Cortex of kidney (tissue), 1 donor: ENCODE results near the gene PAX8.

Experiments used
- DNase-seq: peaks from one replicate; lab custom pipeline; 2025; lab: John Stamatoyannopoulos, UW

The PAX8 gene

DNA sequence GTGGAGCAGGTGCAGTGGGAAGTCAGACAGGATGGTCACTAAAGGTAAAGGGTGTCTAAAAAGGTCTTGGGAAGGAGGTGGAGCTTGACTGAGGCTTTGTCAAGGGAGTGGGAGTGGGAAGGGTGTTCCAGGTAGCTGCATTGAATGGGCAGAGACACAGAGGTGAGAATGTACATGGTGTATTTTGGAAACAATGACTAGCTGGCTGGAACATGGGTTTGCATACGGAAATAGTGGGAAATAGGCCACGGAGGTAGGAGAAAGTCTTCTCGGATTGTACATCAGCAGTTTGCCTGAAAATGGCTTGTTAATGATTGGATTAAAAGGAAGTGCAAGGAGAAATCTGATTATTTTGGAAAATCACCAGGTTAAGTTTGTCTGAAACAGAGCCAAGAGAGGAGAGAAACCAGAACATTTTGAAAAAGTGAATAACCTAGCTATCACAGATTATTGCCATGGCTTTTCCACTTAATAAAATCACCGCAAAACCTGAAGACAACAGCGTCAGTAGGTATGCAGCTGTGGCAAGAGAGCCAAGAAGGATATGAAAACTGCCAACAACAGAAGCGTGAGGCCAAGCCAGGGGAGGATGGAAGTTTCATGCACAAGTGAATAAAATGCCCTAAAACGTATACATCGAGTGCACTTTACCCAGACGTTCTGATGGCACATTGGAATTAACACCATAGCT, 13.9 kb downstream of the PAX8 start:
- no peak for DNase-seq

DNA sequence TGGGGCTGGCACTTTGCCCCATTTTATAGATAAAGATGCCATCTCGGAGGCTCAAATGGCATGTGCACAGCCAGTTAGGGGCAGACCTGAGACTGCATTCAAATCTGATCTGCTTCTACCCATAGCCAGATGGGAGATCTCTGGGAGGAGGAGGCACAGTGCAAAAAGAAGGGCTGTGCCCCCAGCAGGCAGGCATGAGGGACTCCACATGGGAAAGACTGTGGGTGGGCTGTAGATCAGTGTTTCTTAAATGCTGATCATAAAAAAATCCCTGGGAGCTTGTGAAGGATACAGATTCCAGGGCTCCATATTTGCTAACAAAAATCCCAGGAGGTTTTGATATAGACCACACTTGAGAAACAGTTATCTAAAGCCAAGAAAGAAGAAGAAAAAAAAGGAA, 15.2 kb downstream of the PAX8 start:
- no peak for DNase-seq

DNA sequence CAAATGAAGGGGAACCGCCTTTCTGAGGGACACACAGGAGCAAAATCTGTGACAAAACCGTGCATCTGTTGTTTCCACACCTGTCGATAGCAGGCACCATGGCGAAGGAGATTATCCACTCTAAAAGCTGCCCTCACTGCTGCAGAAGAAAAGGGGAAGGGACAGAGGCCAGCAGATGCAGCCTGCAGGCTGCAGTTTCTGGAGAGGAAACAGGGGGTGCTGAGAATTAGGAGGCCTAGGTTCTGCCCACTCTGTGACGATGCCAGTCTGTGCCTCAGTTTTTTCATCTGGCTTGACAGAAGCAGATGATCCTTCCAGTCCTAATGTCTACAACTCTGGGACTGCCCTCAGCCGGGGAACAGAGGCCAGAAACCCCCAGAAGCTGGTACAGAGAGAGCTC, 17.7 kb downstream of the PAX8 start:
- DNase-seq, result no peak

DNA sequence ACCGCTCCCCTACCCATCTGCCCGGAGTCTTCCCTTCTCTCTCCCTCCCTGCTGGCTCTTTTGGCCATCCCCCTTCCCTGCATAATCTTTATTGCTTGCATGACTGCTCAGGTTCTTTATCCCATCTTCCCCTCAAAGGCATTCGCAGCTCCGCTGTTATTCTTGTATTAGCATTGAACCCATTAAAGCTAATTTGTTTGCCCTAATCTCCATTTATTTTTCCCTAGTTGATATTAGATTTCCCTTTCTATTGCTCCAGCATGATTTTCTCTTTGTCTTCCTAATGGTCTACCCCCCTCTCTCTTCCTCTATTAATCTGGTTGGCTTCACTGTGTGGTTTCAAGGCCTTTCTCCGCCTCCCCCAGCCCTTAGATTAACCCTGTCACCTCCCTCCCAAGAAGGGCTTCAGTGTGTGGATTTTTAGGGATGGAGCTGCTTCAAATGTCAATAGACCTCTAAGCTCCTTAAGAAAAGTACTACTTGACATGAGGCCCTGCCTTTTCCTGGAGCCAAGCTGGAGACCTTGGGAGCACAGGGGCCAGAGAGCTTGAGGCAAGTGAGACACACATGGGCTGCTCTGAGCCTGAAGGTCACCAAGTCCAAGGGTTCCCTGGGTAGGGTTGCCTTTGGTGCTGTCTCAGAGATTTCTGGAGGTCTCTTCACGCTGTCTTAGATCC, 20.1 kb downstream of the PAX8 start:
- no peak for DNase-seq

DNA sequence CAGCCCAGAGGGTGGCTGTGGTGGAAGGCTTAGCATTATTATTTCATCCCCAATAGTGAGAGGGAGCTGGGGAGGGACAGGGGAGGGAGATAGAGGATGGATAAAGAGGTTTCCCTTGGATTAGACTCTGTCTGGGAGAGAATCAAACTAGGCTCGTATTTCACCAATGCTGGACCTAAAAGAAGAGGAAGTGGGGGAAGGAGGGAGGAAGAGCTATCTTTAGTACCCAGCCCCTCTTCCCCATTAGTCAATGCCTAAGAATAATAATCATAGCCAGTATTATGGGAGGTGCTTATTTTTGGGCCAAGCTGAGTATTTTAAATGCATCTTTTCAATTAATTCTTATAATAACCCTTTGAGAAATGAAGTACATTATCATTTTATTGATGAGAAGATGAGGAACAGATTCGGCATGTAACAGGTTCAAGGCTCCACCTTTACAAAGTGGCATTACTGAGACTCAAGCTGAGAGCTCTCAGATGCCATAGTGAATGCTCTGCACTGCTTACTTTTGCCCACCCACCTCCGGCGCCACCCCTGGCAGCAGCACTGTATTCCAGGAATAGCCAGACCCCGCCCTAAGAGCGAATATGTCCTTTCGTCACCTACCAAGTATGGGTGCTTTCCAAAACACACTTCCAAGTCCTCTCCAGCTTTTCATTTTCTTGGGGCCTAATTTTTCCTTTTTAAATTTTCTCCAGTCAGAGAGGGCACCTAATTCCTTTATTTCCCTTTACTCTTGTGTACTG, 21.0 kb downstream of the PAX8 start:
- no peak for DNase-seq

DNA sequence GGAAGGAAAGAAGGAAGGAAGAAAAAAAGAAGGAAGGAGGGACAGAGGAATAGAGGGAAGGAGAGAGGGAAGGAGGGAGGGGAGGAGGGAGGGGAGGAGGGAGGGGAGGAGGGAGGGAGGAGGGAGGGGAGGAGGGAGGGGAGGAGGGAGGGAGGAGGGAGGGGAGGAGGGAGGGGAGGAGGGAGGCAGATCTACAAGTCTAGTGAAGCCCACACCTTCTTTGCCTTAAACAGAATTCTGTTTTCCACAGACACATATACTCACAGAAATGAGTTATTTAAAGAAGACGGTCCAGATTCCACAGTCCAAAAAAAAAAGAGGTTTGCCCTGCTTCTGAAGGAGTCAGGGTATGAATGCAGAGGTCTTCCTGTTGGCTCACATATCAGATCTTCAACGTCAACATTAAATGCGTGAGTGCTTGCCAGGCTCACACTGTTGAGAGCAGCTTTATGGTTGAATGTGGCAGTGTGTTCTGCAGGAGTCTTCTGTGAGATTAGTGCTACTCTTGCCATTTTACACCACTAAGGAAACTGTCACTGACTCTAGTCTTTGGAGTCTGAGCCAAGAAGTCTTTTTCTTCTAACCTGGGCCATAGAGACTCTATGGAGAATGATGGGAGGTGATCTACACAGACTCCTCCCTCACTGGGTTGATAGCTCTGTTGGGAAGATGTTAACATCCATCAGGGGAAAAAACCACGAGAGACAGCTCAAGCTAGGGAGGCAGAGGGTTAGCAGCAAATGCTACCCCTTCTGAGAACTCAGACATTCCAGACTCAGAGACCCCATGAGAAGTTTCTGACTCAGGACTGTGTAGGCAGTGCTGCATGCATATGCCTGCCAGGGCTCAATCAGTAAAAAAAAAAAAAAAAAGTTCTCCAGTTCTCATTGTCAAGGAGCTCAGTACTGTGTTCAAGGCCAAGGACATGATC, 23.3 kb downstream of the PAX8 start:
- DNase-seq, result no peak

DNA sequence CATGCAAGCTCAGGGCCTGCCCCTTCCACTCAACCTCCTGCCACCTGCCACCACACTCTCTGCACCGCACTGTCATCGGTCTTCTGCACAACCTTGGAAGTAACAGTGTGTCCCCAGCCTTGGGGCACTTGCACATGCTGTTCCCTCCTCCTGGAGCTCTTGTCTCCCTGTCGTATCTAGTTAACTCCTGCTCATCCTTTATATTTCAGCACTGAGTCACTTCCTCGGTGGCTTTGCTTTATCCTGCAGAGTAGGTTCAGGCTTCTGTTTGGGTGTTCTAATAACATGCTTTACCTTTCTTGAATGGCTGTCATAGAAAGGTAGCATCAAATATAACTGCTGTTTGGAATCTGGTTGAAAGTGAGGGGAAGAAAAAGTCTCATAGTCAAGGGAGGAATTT, 25.3 kb downstream of the PAX8 start:
- DNase-seq, result no peak

DNA sequence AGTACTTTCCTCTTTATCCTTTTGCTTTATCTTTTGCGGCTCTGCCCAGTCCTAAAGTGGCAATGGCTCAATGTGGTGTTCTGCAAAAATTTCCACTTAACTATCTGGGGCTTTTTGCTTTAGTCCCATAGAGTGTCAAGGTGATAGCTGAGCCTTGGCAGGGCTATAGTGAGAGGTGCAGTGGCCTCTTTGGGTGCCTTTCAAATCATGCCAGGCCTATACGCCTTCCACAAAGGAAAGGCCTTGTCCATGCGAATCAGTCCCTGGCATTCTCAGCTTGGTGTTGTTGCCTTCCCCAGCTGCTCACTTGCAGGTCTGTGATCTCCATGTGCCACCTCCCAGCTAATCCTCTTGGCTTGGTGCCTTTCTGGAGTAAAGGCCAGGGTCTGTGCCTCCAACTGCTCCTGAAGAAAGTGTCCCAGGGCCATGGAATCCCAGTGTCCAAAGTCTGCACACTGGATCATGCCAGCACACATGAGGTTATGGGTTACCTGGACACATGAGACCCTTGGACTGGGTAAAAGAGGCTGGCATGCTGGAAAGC, 26.6 kb downstream of the PAX8 start:
- DNase-seq, result no peak

DNA sequence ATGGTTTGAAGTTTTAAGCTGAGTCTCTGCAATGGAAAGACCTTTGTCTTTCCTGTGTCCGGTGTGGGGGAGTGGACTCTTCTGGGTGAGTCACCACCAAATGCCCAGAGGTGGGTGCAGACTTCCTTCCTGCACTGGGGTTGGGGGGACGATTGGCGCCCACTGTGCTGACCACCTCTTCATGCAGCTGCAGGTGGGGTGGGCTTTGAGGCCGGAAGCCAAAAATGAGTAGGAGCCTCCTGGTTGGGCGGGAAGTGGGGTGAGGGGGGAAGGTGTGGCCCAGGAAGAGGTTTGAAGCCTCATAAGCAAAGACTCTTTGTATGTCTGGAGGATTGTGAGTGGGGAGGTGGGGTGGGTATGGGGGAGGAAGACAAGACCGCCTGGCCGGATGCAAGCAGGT, 27.6 kb downstream of the PAX8 start:
- DNase-seq, result no peak

DNA sequence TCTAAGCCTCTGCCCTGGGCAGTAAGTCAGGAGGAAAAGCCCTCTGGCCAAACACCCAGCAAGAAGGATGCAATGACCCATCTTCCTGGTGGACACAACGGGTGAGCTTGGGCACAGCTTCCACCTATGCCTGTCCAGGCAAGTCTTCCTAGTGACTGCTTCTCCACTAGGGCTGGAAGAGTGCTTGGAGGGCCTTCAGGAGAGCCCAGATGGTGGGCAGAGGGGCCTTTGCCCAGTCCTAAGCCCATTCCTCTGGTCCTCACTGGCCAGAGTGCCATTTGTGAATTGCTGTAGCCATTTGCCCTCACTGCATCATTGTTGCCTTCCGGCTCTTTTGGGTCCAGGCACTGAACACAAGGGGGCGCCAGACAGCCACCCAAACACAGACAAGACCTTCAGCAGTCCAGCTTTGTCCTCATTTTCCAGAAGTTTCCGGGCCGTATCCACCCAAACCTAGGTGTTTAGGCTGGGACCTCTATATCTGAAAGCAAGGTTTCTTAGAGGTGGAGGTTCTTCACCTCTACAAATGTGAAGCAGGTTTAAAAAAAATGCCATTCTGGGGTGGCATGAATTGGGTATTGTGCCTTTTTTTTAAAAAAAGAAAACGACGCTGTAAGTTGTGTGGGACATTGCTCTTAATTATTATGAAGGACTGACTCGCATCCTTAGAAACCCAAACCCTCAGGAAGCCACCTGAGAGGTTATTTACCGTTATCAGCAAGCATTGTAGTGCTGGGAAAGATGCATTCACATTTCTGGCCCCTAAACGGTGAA, 29.5 kb downstream of the PAX8 start:
- DNase-seq, result no peak

DNA sequence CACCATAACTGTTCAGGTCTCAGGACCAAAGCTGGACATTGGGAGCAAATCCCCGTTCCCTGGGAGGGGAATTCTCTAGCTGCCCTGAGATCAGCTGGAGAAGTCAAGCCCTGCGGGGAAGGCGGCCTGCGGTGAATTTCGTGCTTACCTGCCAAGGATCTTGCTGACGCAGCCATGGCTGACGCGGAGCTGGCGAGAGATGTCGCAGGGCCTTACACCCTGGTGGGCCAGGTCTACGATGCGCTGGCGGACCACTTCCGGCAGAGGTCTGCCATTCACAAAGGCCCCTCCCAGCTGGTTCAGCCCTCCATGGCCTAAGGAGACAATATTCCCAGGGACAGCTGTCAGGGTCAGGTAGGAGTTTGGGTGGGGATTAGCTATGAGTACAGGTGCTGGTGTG, 32.1 kb downstream of the PAX8 start:
- no peak for DNase-seq

DNA sequence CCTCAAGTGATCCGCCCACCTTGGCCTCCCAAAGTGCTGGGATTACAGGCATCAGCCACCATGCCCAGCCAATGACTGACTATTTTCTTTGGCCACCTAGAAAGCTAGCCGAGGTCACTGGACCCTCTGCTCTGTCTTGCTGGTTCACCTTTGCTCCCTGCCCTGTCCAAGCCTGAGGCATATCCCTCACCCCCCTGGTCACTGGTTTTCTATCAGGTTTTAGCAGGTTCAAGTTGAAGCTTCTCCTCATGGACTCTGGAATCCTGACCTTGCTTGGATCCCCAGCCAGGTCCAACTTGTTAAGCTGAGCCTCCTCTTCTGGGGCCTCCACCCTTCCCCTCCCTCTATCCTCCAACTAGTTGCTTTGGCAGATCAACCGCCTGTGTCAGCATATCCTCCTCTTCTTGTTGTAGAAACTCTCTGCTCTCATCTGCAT, 33.4 kb downstream of the PAX8 start:
- no peak for DNase-seq

DNA sequence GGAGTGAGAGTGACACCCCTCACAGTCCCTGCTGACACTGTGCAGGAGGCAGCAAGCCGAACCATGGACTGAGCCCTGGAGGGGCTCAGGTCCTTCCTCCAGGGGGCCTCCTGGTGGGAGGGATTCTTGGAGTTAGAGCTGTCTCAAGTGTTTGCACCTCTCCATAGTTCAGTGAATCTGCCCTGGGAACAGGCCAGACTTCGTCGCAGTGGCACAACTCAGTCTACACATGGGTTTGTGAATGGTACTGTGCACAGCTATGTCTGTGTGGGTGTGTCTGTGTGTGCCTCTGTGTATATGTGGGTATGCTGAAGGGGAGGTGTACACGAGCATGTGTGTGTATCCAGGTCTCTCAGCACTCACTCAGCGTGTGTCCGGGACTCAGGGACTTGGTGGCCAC, 36.4 kb downstream of the PAX8 start:
- no peak for DNase-seq

DNA sequence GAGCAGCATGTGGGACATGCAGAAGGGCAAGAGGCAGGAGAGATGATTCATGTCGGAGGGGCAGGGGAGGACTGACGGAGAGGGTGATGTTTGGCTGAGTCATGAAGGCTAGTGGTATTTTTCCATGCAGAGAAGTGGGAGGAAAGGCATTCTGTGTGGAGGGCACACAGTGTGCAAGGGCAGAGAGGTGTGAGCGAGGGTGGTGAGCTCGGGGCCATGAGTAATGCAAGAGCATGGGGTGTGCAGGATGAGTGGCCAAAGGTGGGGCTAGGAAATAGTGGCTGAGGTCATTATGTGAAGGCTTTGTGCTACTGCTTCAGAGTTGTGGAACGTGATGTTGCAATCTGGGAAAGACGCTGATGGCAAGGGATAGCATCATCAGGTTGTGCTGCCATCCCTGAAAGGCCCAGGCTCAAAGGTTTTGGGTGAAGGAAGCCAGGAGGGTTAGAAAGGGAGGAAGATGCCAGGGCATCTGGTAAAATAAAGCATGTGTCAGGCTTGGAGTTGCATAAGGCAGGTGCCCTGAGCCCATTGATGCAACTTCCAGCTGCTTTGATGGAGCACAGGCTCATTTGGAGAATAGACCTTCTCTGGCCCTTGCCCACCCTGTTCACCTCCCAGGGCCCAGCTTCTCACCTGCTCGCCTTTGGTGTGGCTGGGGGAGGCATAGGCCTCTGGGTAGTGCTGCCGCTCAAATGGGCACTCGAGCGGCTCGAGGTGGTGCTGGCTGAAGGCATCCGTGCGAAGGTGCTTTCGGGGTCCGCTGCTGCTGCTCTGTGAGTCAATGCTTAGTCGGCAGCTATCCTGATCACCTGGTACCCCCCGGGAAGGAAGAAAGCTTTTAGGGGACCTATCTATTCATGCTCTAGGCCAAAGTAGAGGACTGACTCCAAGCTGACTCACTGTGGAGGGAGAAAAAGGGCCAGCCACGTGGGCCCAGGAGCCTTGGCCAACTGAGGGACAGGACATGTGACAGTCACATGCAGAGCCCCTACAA, 37.5 kb downstream of the PAX8 start:
- no peak for DNase-seq

DNA sequence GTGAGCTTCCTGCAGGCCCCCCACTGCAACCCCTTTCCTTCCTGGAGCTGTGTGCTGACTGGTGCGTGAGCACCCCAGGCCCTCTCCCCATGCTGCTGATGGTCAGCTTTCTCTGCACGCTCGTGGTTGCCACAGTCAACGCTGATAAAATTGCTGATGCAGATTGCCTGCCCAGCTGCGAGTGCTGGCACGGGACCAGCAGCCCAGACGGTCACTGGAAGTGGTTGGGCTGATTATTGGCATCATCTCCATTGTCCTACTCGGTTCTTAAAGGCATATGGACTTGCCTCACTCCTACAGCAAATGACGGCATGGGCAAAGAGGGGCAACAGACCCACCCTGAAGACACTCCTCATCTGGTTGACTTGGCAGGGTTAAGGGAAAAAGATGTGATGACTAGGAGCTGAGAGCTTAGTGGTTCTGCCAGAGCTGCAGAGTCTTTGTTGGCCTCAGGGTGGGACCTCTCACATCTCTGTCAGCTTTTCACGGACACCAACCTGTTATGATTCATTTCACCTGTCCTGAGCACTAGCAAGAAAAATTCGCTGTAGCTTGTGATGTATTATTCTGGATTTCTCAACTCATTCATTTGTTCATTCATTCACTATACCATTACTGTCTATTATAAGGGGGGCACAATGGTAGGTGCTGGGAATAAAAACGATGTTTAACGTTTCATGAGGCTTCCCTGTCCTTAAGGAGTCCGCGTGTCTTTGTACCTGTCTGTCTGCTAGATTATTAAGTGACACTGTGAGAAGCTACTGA, 38.4 kb downstream of the PAX8 start:
- DNase-seq, result no peak

DNA sequence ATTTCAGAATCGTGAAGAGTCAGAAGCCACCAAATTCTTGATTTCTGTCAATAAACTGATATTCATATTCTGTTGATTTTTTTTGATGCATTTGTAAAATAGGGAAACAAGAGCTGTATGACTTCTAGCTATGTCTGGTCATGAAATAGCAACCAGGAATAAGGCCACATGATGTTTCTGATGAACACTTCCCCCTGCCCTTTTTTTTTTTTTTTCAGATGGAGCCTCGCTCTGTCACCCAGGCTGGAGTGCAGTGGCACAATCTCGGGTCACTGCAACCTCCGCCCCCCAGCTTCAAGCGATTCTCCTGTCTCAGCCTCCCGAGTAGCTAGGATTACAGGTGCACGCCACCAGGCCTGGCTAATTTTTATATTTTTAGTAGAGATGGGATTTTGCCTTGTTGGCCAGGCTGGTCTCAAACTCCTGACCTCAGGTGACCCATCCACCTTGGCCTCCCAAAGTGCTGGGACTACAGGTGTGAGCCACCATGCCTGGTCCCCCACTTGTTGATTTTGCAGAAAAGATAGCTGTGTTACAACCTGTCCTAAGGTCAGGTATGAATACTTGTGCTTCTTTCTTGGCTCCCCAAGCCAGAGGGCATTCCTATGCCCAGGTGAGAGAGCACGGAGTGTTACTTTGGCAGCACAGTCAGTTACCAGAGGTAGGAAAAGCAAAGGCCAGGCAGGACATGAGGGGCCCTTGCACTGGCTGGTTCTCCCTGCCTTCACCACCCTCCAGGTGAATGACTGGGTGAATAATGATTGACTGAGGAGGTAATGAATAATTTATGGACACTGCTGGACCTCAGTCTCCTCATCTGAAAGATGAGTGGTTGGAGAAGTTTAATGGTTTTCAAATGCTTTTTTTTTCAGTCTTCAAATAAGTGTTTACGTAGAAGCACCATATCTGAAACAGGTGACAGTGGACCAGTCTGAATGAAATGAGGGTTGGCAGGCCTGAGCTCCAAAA, 39.6 kb downstream of the PAX8 start:
- no peak for DNase-seq

DNA sequence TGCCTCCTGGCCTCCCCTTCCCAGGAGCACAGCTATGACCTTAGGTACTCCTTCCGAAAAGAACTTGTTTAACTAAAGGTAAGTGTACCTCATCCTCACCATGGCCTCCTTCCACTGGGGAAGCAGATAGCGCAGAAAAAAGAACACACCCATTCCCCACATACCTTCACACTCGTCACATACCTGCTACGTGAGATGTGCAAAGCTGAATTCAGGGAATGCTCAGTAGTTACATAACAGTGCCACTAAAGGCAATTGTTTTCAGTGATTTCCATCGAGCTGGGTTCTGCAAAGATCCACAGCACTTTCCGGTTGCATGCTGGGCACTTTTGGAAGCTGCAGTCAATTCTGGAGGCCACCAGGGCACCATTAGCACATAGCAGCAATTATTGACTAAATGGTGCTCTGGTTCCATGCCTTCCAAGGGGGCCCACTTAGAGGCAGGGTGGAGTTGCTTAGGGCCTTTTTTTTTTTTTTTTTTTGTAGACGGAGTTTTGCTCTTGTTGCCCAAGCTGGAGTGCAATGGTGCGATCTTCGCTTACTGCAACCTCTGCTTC, 41.0 kb downstream of the PAX8 start:
- DNase-seq, result no peak
